Measurements from ENCODE around the gene RBM22.

The RBM22 gene

GRCh38 chr5:150672237-150672883, 28.5 kb downstream of the RBM22 start:
- FAIRE-seq = no peak

GRCh38 chr5:150671509-150672236, 29.2 kb downstream of the RBM22 start:
- FAIRE-seq = no peak

GRCh38 chr5:150670948-150671310, 29.9 kb downstream of the RBM22 start:
- no peak for FAIRE-seq

GRCh38 chr5:150670275-150670947, 30.5 kb downstream of the RBM22 start:
- no peak for FAIRE-seq

GRCh38 chr5:150665044-150665443, 35.8 kb downstream of the RBM22 start:
- no peak for FAIRE-seq

GRCh38 chr5:150663936-150664335, 36.9 kb downstream of the RBM22 start:
- no peak for FAIRE-seq

- FAIRE-seq = no peak
Measured at GRCh38 chr5:150662731-150663516, 37.9 kb downstream of the RBM22 start.

- no peak for FAIRE-seq
Measured at GRCh38 chr5:150661821-150662596, 38.9 kb downstream of the RBM22 start.

GRCh38 chr5:150661086-150661485, 39.8 kb downstream of the RBM22 start, which contains the start of gene MYOZ3:
MYOZ3 (plus strand) TSS chr5:150661251; CDS start chr5:150662942, 1,691 bp downstream.
- no peak for FAIRE-seq

- no peak for FAIRE-seq
Measured at GRCh38 chr5:150660108-150660831, 40.6 kb downstream of the RBM22 start.

- FAIRE-seq = no peak
Measured at GRCh38 chr5:150659360-150660107, 41.3 kb downstream of the RBM22 start.

- no peak for FAIRE-seq
Measured at GRCh38 chr5:150658699-150659265, 42.1 kb downstream of the RBM22 start.

GRCh38 chr5:150658121-150658520, 42.7 kb downstream of the RBM22 start:
- no peak for FAIRE-seq

GRCh38 chr5:150656191-150657132, 44.4 kb downstream of the RBM22 start:
- FAIRE-seq = no peak

GRCh38 chr5:150655221-150655620, 45.6 kb downstream of the RBM22 start:
- no peak for FAIRE-seq

GRCh38 chr5:150653762-150654556, 46.9 kb downstream of the RBM22 start:
- no peak for FAIRE-seq

GRCh38 chr5:150653145-150653761, 47.6 kb downstream of the RBM22 start:
- FAIRE-seq = no peak
